GM12878 (cell line): ENCODE results near the gene COG7. TPM values are rescaled to one million over a fixed set of nuclear protein-coding genes. Genes with fewer than 3 reads are reported as not detected.

Experiments used
- ATAC-seq: fragments of 200-7000 bp; cut with Tn5 transposase; 3 replicates; pipeline ENCODE4 v1.9.1; 2020; ENCODE audit warnings: mild to moderate bottlenecking, moderate library complexity
- BruUV-seq: library from RNA; stranded (reverse); fragments of 400-500 nt; replicated peaks from 2 replicates; lab custom pipeline; 2021; lab: Mats Ljungman, UMichigan
- CTCF ChIA-PET: fragments of 300-600 bp; sonication (Branson Sonifier 250); formaldehyde crosslinking; extraction: SDS; loops from one replicate; lab custom pipeline; 2021; ENCODE audit warnings: inconsistent platforms; lab: Yijun Ruan, JAX
- POLR2A ChIA-PET: fragments of 350-600 bp; formaldehyde crosslinking; extraction: SDS; loops from one replicate; lab custom pipeline; 2021; ENCODE audit warnings: inconsistent platforms; lab: Charles Lee
- RAD21 ChIA-PET: fragments of 300-600 bp; sonication (Branson Sonifier 250); formaldehyde crosslinking; loops from one replicate; lab custom pipeline; 2023; ENCODE audit warnings: antibody characterized with exemption; ENCODE audit not compliant: unreplicated experiment; lab: Charles Lee
- SMC1A ChIA-PET: fragments of 300-600 bp; sonication (Branson Sonifier 250); formaldehyde crosslinking; loops from one replicate; lab custom pipeline; 2023; ENCODE audit not compliant: unreplicated experiment, uncharacterized antibody; lab: Charles Lee
- DNase-seq: peaks from one replicate; pipeline ENCODE4 v3.0.0-alpha.2; 2011; ENCODE audit warnings: low read depth, low spot score
- FAIRE-seq: peaks from 3 replicates; lab custom pipeline; 2011; peaks lifted over from hg19 to GRCh38; lab: Jason Lieb, UNC
- H2AFZ ChIP-seq: 2 replicates; pipeline ENCODE4 v1.6.0; 2011; ENCODE audit warnings: low read depth, low read length, control low read depth; ENCODE audit not compliant: control insufficient read depth
- H3K27ac ChIP-seq: 2 replicates; pipeline ENCODE4 v1.5.1; 2011; ENCODE audit warnings: control low read depth; ENCODE audit not compliant: control insufficient read depth, insufficient read depth
- H3K27me3 ChIP-seq, 2 experiments: replicated peaks in 1 of 2; 2 replicates each; pipeline versions ENCODE4 v1.6.0 to v1.6.1; 2011; ENCODE audit warnings: low read length in 1 of 2; ENCODE audit not compliant: control insufficient read depth in 2 of 2, insufficient read depth in 2 of 2
- H3K36me3 ChIP-seq, 2 experiments: 2 replicates each; pipeline ENCODE4 v1.5.1; 2011; ENCODE audit warnings: low read length in 1 of 2; ENCODE audit not compliant: control insufficient read depth in 2 of 2, insufficient read depth in 2 of 2
- H3K4me1 ChIP-seq: 2 replicates; pipeline ENCODE4 v1.6.1; 2011; ENCODE audit warnings: mild to moderate bottlenecking, low read length, moderate library complexity, mixed read lengths; ENCODE audit not compliant: control insufficient read depth, insufficient read depth
- H3K4me2 ChIP-seq: 2 replicates; pipeline ENCODE4 v1.6.0; 2011; ENCODE audit warnings: control low read depth; ENCODE audit not compliant: control insufficient read depth, insufficient read depth
- H3K4me3 ChIP-seq: fragments of 200-600 bp; sonication (generic); 2 replicates; pipeline ENCODE4 v1.5.1; 2016
- H3K79me2 ChIP-seq: 2 replicates; pipeline ENCODE4 v1.6.0; 2011; ENCODE audit warnings: low read length; ENCODE audit not compliant: control insufficient read depth, insufficient read depth
- H3K9ac ChIP-seq: 2 replicates; pipeline ENCODE4 v1.8.0; 2011; ENCODE audit warnings: low read length, control low read depth, mixed read lengths; ENCODE audit not compliant: control insufficient read depth, insufficient read depth
- H3K9me3 ChIP-seq: replicated peaks from 3 replicates; pipeline ENCODE4 v1.5.1; 2011; ENCODE audit warnings: mild to moderate bottlenecking, low read length; ENCODE audit not compliant: control insufficient read depth, insufficient read depth
- H4K20me1 ChIP-seq: 2 replicates; pipeline ENCODE4 v1.6.0; 2011; ENCODE audit not compliant: control insufficient read depth, insufficient read depth
- BMI1 ChIP-seq: fragments of 450-650 bp; IDR thresholded peaks from 2 replicates; pipeline ENCODE4 v1.6.1; 2016; ENCODE audit warnings: mild to moderate bottlenecking, moderate library complexity, borderline replicate concordance
- EZH2 ChIP-seq: IDR thresholded peaks from 2 replicates; pipeline ENCODE4 v1.6.1; 2012; ENCODE audit warnings: low read depth, mild to moderate bottlenecking, control low read depth, inconsistent platforms, low read length, borderline replicate concordance; ENCODE audit not compliant: control insufficient read depth
- HDAC6 ChIP-seq: fragments of 200-600 bp; sonication (generic); IDR thresholded peaks from one replicate; pipeline ENCODE4 v1.8.0; 2017; ENCODE audit warnings: antibody characterized with exemption; ENCODE audit not compliant: unreplicated experiment
- USF1 ChIP-seq: IDR thresholded peaks from 2 replicates; pipeline ENCODE4 v1.6.1; 2011; ENCODE audit warnings: borderline replicate concordance, low read depth, mild to moderate bottlenecking, moderate library complexity, mixed read lengths, low read length; ENCODE audit not compliant: insufficient read depth; ENCODE audit errors: extremely low read length
- YY1 ChIP-seq: IDR thresholded peaks from 2 replicates; pipeline ENCODE4 v1.6.1; 2011; ENCODE audit warnings: low read depth, mild to moderate bottlenecking, low read length
- ZNF622 ChIP-seq: fragments of 450-650 bp; IDR thresholded peaks from 2 replicates; pipeline ENCODE4 v1.6.1; 2017; ENCODE audit warnings: mild to moderate bottlenecking, inconsistent platforms
- WGBS: methylation state at CpG from one replicate; pipeline ENCODE4 v1.1.6; 2016; ENCODE audit warnings: low lambda C conversion rate; ENCODE audit not compliant: insufficient replicate concordance, insufficient coverage; ENCODE audit errors: missing lambda C conversion rate; 5-methylcytosine and 5-hydroxymethylcytosine counted together
- in situ Hi-C: fragments of 300-500 bp; cut with MboI; formaldehyde crosslinking; loops from 9 replicates; pipeline ENCODE4 v1.14.3; 2018; ENCODE audit warnings: mixed read lengths
- intact Hi-C: fragments of 100-400 bp; cut with micrococcal nuclease; formaldehyde crosslinking; loops from one replicate; pipeline ENCODE4 v1.14.2; 2022; ENCODE audit not compliant: unreplicated experiment
- polyA plus RNA-seq, 11 experiments: library from polyadenylated mRNA; depleted of rRNA in 4 of 11; unstranded in 6 of 11; stranded (reverse) in 5 of 11; fragments of >200 nt; fragmentation: Nextera tagmentation in 4 of 11; fragmentation: Illumina TruSeq in 1 of 11; extraction: Ambion mirVana in 4 of 11; extraction: Trizol in 1 of 11; gene quantifications; 1 replicate in 1 of 11; 2 replicates in 10 of 11; pipeline versions ENCODE4 v1.2.1 to v1.2.3, GENCODE V29; 2011 to 2016; ENCODE audit warnings: inconsistent platforms in 2 of 11, missing spikeins in 2 of 11, low read depth in 1 of 11
- total RNA-seq, 4 experiments: library from RNA; depleted of rRNA in 3 of 4; stranded (reverse); fragments of >200 nt in 3 of 4; fragmentation: Illumina TruSeq in 1 of 4; extraction: Trizol in 1 of 4; gene quantifications; 2 replicates each; pipeline versions ENCODE4 v1.2.1 to v1.2.3, GENCODE V29; 2013 to 2021
- TF ChIP-seq, protein P1 (sequence below): IDR thresholded peaks from 2 replicates; pipeline ENCODE4 v1.6.1; 2012; ENCODE audit warnings: low read length, inconsistent platforms

The COG7 gene
- total and polyA plus RNA-seq, 10 of the 15 experiments (the other 5 are each of a cell fraction or from before 2014, with no cell fraction given) = 2.9 to 24.0 (median 10.0) TPM

DNA sequence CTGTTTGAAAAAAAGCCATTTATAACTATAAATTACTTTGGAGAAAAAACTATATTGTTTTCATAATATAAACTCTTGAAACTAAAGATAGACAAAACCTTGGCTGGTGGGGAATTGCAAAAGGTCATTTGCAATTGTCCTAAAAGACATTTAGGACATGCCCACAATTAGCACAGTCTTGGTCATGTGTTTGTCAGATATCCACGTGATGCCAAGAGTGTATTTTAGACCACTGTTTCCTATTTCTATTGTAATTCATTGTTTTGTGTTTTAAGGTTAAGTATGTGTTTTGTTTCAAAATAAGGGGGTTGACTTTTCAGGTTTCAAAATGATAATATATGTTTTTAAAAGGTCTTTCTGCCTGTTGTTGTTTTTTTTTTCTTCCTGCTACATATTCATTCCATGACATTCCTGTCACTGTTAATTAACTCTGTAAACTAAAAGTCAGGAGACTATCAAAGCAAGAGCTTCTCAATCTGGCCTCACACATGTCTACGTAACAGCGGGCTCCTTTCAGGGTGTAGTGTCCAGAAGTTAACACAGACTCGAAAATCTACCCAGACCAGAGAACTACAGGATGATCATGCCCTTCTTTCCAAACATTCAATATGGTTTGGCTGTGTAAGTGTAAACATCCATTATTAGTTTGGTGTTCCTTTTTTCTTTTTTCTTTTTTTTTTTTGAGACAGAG is 58.7 kb downstream of the COG7 start:
- no peak overlapping the region for H3K4me2 ChIP-seq
- in situ Hi-C loops = no loop called here
- no peak overlapping the region for H2AFZ ChIP-seq
- H3K9ac ChIP-seq = no peak overlapping the region
- no peak for DNase-seq
- ChIA-PET SMC1A (no interaction called here), CTCF (no interaction called here), RAD21 (no interaction called here), POLR2A (no interaction called here)
- H3K9me3 ChIP-seq = no peaks in the 10 kb centered on the region
- H3K36me3 ChIP-seq = peaks cover 2 to 6% of the 10 kb centered on the region in 2 experiments; a peak in 3 of 4 replicates
- intact Hi-C loops = no loop called here
- no peak overlapping the region for H3K4me3 ChIP-seq
- no peaks in the 10 kb centered on the region for H3K4me1 ChIP-seq
- TF ChIP-seq YY1 = no peak
- no peak for TF ChIP-seq USF1
- TF ChIP-seq BMI1 = no peak
- TF ChIP-seq ZNF622 = no peak
- TF ChIP-seq HDAC6 = no peak
- TF ChIP-seq, protein P1, sequence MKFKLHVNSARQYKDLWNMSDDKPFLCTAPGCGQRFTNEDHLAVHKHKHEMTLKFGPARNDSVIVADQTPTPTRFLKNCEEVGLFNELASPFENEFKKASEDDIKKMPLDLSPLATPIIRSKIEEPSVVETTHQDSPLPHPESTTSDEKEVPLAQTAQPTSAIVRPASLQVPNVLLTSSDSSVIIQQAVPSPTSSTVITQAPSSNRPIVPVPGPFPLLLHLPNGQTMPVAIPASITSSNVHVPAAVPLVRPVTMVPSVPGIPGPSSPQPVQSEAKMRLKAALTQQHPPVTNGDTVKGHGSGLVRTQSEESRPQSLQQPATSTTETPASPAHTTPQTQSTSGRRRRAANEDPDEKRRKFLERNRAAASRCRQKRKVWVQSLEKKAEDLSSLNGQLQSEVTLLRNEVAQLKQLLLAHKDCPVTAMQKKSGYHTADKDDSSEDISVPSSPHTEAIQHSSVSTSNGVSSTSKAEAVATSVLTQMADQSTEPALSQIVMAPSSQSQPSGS = no peak
- TF ChIP-seq EZH2 = no peak
- WGBS = 96% methylated on average over 4 of the region's 4 CpGs
- H3K27me3 ChIP-seq = no peaks in the 10 kb centered on the region
- BruUV-seq = no TSS peak
- no peak for FAIRE-seq
- H3K27ac ChIP-seq = no peak overlapping the region
- no peaks in the 10 kb centered on the region for H3K79me2 ChIP-seq
- no peak for ATAC-seq
- H4K20me1 ChIP-seq = no peaks in the 10 kb centered on the region
